GM23248 (cell line): ENCODE results near the gene SLC15A4. TPM values are rescaled to one million over a fixed set of nuclear protein-coding genes. Genes with fewer than 3 reads are reported as not detected.
A peak's percentile ranks its signal among the peaks of the same experiment; 100 is the strongest.

Experiments
- DNase-seq: peaks from one replicate; pipeline ENCODE4 v3.0.0-alpha.2; 2015
- H2AFZ ChIP-seq: fragments of 200-600 bp; sonication (generic); 2 replicates; pipeline ENCODE4 v1.6.1; 2016; ENCODE audit warnings: antibody characterized with exemption
- H3F3A ChIP-seq: fragments of 200-600 bp; sonication (generic); 2 replicates; pipeline ENCODE4 v1.6.1; 2016; ENCODE audit warnings: mild to moderate bottlenecking, antibody characterized with exemption, mixed run types; ENCODE audit not compliant: insufficient read depth
- H3K27ac ChIP-seq: fragments of 200-600 bp; sonication (generic); 2 replicates; pipeline ENCODE4 v1.5.1; 2016; ENCODE audit warnings: mild to moderate bottlenecking
- H3K27me3 ChIP-seq: fragments of 200-600 bp; sonication (generic); replicated peaks from 2 replicates; pipeline ENCODE4 v1.6.1; 2016; ENCODE audit warnings: mild to moderate bottlenecking; ENCODE audit not compliant: insufficient read depth
- H3K36me3 ChIP-seq: fragments of 200-600 bp; sonication (generic); 2 replicates; pipeline ENCODE4 v1.6.1; 2016; ENCODE audit warnings: low read depth, mild to moderate bottlenecking
- H3K4me1 ChIP-seq: fragments of 200-600 bp; sonication (generic); 2 replicates; pipeline ENCODE4 v1.6.1; 2016; ENCODE audit warnings: mild to moderate bottlenecking; ENCODE audit not compliant: insufficient read depth
- H3K4me2 ChIP-seq: fragments of 200-600 bp; sonication (generic); one replicate; pipeline ENCODE4 v1.6.1; 2016; ENCODE audit warnings: mild to moderate bottlenecking; ENCODE audit not compliant: unreplicated experiment
- H3K4me3 ChIP-seq: fragments of 200-600 bp; sonication (generic); 2 replicates; pipeline ENCODE4 v1.5.1; 2016; ENCODE audit warnings: mild to moderate bottlenecking
- H3K79me2 ChIP-seq: fragments of 200-600 bp; sonication (generic); 2 replicates; pipeline ENCODE4 v1.6.1; 2016; ENCODE audit warnings: mild to moderate bottlenecking; ENCODE audit not compliant: insufficient read depth
- H3K9ac ChIP-seq: fragments of 200-600 bp; sonication (generic); 2 replicates; pipeline ENCODE4 v1.6.1; 2016; ENCODE audit warnings: mild to moderate bottlenecking
- H3K9me2 ChIP-seq: fragments of 200-600 bp; sonication (generic); 2 replicates; pipeline ENCODE4 v1.6.1; 2016; ENCODE audit warnings: mixed run types, mild to moderate bottlenecking, moderate library complexity; ENCODE audit not compliant: insufficient read depth
- H3K9me3 ChIP-seq: fragments of 200-600 bp; sonication (generic); one replicate; pipeline ENCODE4 v1.6.1; 2017; ENCODE audit warnings: low read depth
- H4K20me1 ChIP-seq: fragments of 200-600 bp; sonication (generic); 2 replicates; pipeline ENCODE4 v1.6.0; 2016; ENCODE audit not compliant: insufficient read depth
- EZH2 ChIP-seq: fragments of 200-600 bp; sonication (generic); IDR thresholded peaks from 2 replicates; pipeline ENCODE4 v1.6.1; 2018; ENCODE audit warnings: antibody characterized with exemption, mild to moderate bottlenecking; ENCODE audit not compliant: insufficient read depth, poor library complexity, severe bottlenecking
- EZH2phosphoT487 ChIP-seq: fragments of 200-600 bp; sonication (generic); IDR thresholded peaks from 2 replicates; pipeline ENCODE4 v1.6.1; 2018; ENCODE audit warnings: antibody characterized with exemption, moderate library complexity, mild to moderate bottlenecking, low read depth; ENCODE audit not compliant: insufficient read depth
- WGBS, 2 experiments: methylation state at CpG; one replicate each; pipeline ENCODE4 v1.1.6; 2015 to 2017; ENCODE audit warnings: low lambda C conversion rate in 2 of 2, low coverage in 1 of 2; ENCODE audit errors: missing lambda C conversion rate in 2 of 2; 5-methylcytosine and 5-hydroxymethylcytosine counted together
- in situ Hi-C: fragments of 300-500 bp; cut with MboI; formaldehyde crosslinking; loops from 2 replicates; pipeline ENCODE4 v1.15.0; 2020
- polyA plus RNA-seq: library from polyadenylated mRNA; unstranded; fragments of >200 nt; fragmentation: Nextera tagmentation; extraction: Ambion mirVana; gene quantifications from 2 replicates; pipeline ENCODE4 v1.2.1, GENCODE V29; 2016
- total RNA-seq: library from RNA; depleted of rRNA; stranded (reverse); fragments of >200 nt; shearing (Covaris generic); gene quantifications from 2 replicates; pipeline ENCODE4 v1.2.3, GENCODE V29; 2014

SLC15A4 gene
- total and polyA plus RNA-seq, 2 experiments from 2014 or later = 5.7 to 50.3 TPM

- in situ Hi-C loops = no loop called here
- WGBS, 2 experiments = 70 to 73% methylated on average over 2 of the region's 2 CpGs
Observed at GRCh38 chr12:128787827-128788226, 35.9 kb downstream of the SLC15A4 start.

GRCh38 chr12:128786741-128787391 is 36.9 kb downstream of the SLC15A4 start:
- H2AFZ ChIP-seq = no peak overlapping the region
- H3K36me3 ChIP-seq = no peaks in the 10 kb centered on the region; the same call in 1 of the 2 replicates
- no peak for DNase-seq
- no peak overlapping the region for H3K4me3 ChIP-seq
- no peaks in the 10 kb centered on the region for H3K27me3 ChIP-seq
- WGBS, 2 experiments = 85 to 88% methylated on average over 17 of the region's 17 CpGs
- 0 out of 2 replicates have a peak, but pooled peaks cover 4% of the 10 kb centered on the region for H3K4me1 ChIP-seq
- no peak overlapping the region for H3K9ac ChIP-seq
- H3K4me2 ChIP-seq = no peak overlapping the region
- H3K9me2 ChIP-seq = no peaks in the 10 kb centered on the region
- in situ Hi-C loops = no loop called here
- no peak overlapping the region for H3K27ac ChIP-seq
- H3F3A ChIP-seq = peaks cover 9% of the 10 kb centered on the region
- H3K79me2 ChIP-seq = no peaks in the 10 kb centered on the region
- no peaks in the 10 kb centered on the region for H3K9me3 ChIP-seq
- TF ChIP-seq EZH2phosphoT487 (no peak), EZH2 (no peak)
- H4K20me1 ChIP-seq = no peaks in the 10 kb centered on the region; the same call in 1 of the 2 replicates

More at GRCh38 chr12:128787827-128788226, 35.9 kb downstream of the SLC15A4 start:
- Histone ChIP-seq H3K36me3 (no peaks in the 10 kb centered on the region; the same call in 1 of the 2 replicates), H2AFZ (no peak overlapping the region), H3K27me3 (no peaks in the 10 kb centered on the region), H3K27ac (no peak overlapping the region), H3K9me3 (no peaks in the 10 kb centered on the region), H3K9me2 (no peaks in the 10 kb centered on the region), H3K4me2 (no peak overlapping the region), H3K9ac (no peak overlapping the region), H3F3A (peaks cover 9% of the 10 kb centered on the region), H3K4me3 (no peak overlapping the region), H4K20me1 (no peaks in the 10 kb centered on the region), H3K79me2 (no peaks in the 10 kb centered on the region), H3K4me1 (0 out of 2 replicates have a peak, but pooled peaks cover 4% of the 10 kb centered on the region)
- DNase-seq = no peak
- TF ChIP-seq EZH2 = no peak
- no peak for TF ChIP-seq EZH2phosphoT487

GRCh38 chr12:128784030-128784760 is 39.6 kb downstream of the SLC15A4 start:
- no peak overlapping the region for H2AFZ ChIP-seq
- no peaks in the 10 kb centered on the region for H3K79me2 ChIP-seq
- no peaks in the 10 kb centered on the region; the same call in 1 of the 2 replicates for H4K20me1 ChIP-seq
- H3K9me2 ChIP-seq = no peaks in the 10 kb centered on the region
- no peak overlapping the region for H3K4me2 ChIP-seq
- H3K4me1 ChIP-seq = 0 out of 2 replicates have a peak, but pooled peaks cover 4% of the 10 kb centered on the region
- H3K4me3 ChIP-seq = no peak overlapping the region
- in situ Hi-C loops = no loop called here
- H3K9ac ChIP-seq = no peak overlapping the region
- H3K27ac ChIP-seq = no peak overlapping the region
- DNase-seq = peak; percentile 47
- no peaks in the 10 kb centered on the region for H3K36me3 ChIP-seq
- TF ChIP-seq EZH2 (no peak), EZH2phosphoT487 (no peak)
- no peaks in the 10 kb centered on the region for H3K27me3 ChIP-seq
- no peaks in the 10 kb centered on the region for H3K9me3 ChIP-seq
- 56 to 58% methylated on average over 13 of the region's 13 CpGs for WGBS, 2 experiments
- peaks cover 9% of the 10 kb centered on the region for H3F3A ChIP-seq

- Histone ChIP-seq H3K9ac (no peak overlapping the region), H3K27me3 (no peaks in the 10 kb centered on the region), H3K79me2 (no peaks in the 10 kb centered on the region), H3K4me3 (peak overlapping the region; percentile 29; the same call in 1 of the 2 replicates), H2AFZ (peak overlapping the region; percentile 58), H3K27ac (no peak overlapping the region), H3K9me3 (no peaks in the 10 kb centered on the region), H3K36me3 (no peaks in the 10 kb centered on the region), H3K4me2 (no peak overlapping the region), H3K4me1 (0 out of 2 replicates have a peak, but pooled peaks cover 4% of the 10 kb centered on the region), H3F3A (peaks cover 9% of the 10 kb centered on the region), H3K9me2 (no peaks in the 10 kb centered on the region), H4K20me1 (no peaks in the 10 kb centered on the region; the same call in 1 of the 2 replicates)
- WGBS, 2 experiments = 41 to 43% methylated on average over 8 of the region's 8 CpGs
- TF ChIP-seq EZH2 (no peak), EZH2phosphoT487 (no peak)
- DNase-seq = peak; percentile 52
- in situ Hi-C loops = no loop called here
Observed at GRCh38 chr12:128783129-128783574, 40.6 kb downstream of the SLC15A4 start.
